ENCODE measurements around the gene ZNF688. TPM values are rescaled to one million over a fixed set of nuclear protein-coding genes. Genes with fewer than 3 reads are reported as not detected.

Gene ZNF688
- total and polyA plus RNA-seq, 4 donors, result 3.4 to 8.9 (median 4.8) TPM

DNA sequence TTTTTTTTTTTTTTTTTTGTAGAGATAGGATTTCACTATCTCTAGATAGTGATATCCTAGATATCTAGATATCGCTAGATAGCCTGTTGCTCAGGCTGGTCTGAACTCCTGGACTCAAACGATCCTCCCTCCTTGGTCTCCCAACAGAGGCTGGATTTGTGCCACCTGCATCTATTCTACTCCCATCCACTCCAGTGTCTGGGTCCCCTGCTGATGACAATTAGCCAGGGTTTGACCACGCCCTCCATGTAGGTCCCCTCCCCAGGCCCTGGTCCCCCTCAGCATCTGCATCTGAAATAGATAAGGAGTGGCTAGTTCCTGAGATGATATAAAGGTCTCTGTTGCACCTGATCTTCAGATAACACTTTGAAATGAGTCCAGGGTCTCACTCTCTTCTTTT, 2.2 kb downstream of the ZNF688 start:
- no peak overlapping the region for H3K9ac ChIP-seq (ENCODE audit: low read depth in 1 of 2, low read length in 2 of 2)
- WGBS, result 98% methylated on average over 3 of the region's 3 CpGs
- H3K4me3 ChIP-seq (ENCODE audit: low read depth in 1 of 3, low read length in 3 of 3), result no peak overlapping the region
- peaks cover 0 to 1% (median 0%) of the 10 kb centered on the region in 4 donors for H3K36me3 ChIP-seq (ENCODE audit: control insufficient read depth in 4 of 4, insufficient read depth in 3 of 4, low read depth in 1 of 4, low read length in 3 of 4)
- DNase-seq (ENCODE audit: low spot score), result no peak
- no peak overlapping the region for H3K27ac ChIP-seq (ENCODE audit: low read depth in 1 of 2, low read length in 2 of 2)
- TF ChIP-seq JUND (IDR thresholded peaks at IDR 0.05) (no peak), YY1 (IDR thresholded peaks at IDR 0.05) (no peak), FOXA2 (IDR thresholded peaks at IDR 0.05) (no peak), RXRA (IDR thresholded peaks at IDR 0.05) (no peak), GABPA (IDR thresholded peaks at IDR 0.05 in 1 of 2, conservative IDR thresholded peaks at IDR 0.05 in 1 of 2) (no peak), HNF4G (IDR thresholded peaks at IDR 0.05) (no peak), EGR1 (IDR thresholded peaks at IDR 0.05; ENCODE audit: low read depth in 2 of 2) (no peak)
- TF ChIP-seq, protein P1, sequence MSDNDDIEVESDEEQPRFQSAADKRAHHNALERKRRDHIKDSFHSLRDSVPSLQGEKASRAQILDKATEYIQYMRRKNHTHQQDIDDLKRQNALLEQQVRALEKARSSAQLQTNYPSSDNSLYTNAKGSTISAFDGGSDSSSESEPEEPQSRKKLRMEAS (IDR thresholded peaks at IDR 0.05), result no peak
- TF ChIP-seq, protein P2, sequence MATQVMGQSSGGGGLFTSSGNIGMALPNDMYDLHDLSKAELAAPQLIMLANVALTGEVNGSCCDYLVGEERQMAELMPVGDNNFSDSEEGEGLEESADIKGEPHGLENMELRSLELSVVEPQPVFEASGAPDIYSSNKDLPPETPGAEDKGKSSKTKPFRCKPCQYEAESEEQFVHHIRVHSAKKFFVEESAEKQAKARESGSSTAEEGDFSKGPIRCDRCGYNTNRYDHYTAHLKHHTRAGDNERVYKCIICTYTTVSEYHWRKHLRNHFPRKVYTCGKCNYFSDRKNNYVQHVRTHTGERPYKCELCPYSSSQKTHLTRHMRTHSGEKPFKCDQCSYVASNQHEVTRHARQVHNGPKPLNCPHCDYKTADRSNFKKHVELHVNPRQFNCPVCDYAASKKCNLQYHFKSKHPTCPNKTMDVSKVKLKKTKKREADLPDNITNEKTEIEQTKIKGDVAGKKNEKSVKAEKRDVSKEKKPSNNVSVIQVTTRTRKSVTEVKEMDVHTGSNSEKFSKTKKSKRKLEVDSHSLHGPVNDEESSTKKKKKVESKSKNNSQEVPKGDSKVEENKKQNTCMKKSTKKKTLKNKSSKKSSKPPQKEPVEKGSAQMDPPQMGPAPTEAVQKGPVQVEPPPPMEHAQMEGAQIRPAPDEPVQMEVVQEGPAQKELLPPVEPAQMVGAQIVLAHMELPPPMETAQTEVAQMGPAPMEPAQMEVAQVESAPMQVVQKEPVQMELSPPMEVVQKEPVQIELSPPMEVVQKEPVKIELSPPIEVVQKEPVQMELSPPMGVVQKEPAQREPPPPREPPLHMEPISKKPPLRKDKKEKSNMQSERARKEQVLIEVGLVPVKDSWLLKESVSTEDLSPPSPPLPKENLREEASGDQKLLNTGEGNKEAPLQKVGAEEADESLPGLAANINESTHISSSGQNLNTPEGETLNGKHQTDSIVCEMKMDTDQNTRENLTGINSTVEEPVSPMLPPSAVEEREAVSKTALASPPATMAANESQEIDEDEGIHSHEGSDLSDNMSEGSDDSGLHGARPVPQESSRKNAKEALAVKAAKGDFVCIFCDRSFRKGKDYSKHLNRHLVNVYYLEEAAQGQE (IDR thresholded peaks at IDR 0.05), result no peak
- TF ChIP-seq, protein P3, sequence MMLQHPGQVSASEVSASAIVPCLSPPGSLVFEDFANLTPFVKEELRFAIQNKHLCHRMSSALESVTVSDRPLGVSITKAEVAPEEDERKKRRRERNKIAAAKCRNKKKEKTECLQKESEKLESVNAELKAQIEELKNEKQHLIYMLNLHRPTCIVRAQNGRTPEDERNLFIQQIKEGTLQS (IDR thresholded peaks at IDR 0.05), result no peak
- H3K4me1 ChIP-seq (ENCODE audit: control insufficient read depth in 4 of 4, insufficient read depth in 4 of 4, low read length in 3 of 4), result peaks cover 3 to 20% (median 13%) of the 10 kb centered on the region in 4 donors
- H3K9me3 ChIP-seq (ENCODE audit: control insufficient read depth in 4 of 4, low read length in 3 of 4), result no peaks in the 10 kb centered on the region
- no peaks in the 10 kb centered on the region for H3K27me3 ChIP-seq (ENCODE audit: control insufficient read depth in 4 of 4, insufficient read depth in 4 of 4, low read length in 3 of 4)

DNA sequence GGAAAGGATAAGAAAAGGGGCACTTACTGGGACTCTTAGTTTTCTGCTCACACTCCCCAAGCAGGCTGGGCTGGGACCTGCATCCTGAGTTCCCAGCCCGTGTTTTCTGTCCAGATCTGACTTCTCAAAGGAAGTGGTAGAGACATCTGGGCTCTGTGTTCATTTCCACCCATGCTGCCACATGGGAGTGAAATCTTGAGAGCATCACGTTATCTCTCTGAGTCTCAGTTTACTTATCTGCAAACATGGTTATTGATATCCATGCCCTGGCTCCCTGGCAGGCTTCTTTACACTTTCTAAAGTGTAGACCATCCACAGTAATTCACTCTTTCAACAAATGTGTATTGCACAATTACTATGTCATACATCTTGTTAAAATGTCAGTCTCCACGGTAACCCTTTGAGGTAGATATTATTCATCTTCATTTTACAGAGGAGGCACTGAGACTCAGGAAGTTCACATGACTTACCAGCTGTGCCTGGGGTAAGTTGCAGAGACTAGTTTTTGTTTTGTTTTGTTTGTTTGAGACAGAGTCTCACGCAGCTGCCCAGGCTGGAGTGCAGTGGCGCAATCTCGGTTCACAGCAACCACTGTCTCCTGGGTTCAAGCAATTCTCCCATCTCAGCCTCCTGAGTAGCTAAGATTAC, 3.4 kb downstream of the ZNF688 start:
- H3K9me3 ChIP-seq (ENCODE audit: control insufficient read depth in 4 of 4, low read length in 3 of 4), result no peaks in the 10 kb centered on the region
- 62% methylated on average over 6 of the region's 6 CpGs for WGBS
- TF ChIP-seq, protein P1 (IDR thresholded peaks at IDR 0.05), result no peak
- H3K36me3 ChIP-seq (ENCODE audit: control insufficient read depth in 4 of 4, insufficient read depth in 3 of 4, low read depth in 1 of 4, low read length in 3 of 4), result peaks cover 0 to 1% (median 0%) of the 10 kb centered on the region in 4 donors
- H3K4me3 ChIP-seq (ENCODE audit: low read depth in 1 of 3, low read length in 3 of 3), result no peak overlapping the region
- H3K27me3 ChIP-seq (ENCODE audit: control insufficient read depth in 4 of 4, insufficient read depth in 4 of 4, low read length in 3 of 4), result no peaks in the 10 kb centered on the region
- peaks cover 3 to 20% (median 13%) of the 10 kb centered on the region in 4 donors for H3K4me1 ChIP-seq (ENCODE audit: control insufficient read depth in 4 of 4, insufficient read depth in 4 of 4, low read length in 3 of 4)
- DNase-seq (ENCODE audit: low spot score), result no peak
- no peak overlapping the region for H3K27ac ChIP-seq (ENCODE audit: low read depth in 1 of 2, low read length in 2 of 2)
- no peak overlapping the region for H3K9ac ChIP-seq (ENCODE audit: low read depth in 1 of 2, low read length in 2 of 2)

DNA sequence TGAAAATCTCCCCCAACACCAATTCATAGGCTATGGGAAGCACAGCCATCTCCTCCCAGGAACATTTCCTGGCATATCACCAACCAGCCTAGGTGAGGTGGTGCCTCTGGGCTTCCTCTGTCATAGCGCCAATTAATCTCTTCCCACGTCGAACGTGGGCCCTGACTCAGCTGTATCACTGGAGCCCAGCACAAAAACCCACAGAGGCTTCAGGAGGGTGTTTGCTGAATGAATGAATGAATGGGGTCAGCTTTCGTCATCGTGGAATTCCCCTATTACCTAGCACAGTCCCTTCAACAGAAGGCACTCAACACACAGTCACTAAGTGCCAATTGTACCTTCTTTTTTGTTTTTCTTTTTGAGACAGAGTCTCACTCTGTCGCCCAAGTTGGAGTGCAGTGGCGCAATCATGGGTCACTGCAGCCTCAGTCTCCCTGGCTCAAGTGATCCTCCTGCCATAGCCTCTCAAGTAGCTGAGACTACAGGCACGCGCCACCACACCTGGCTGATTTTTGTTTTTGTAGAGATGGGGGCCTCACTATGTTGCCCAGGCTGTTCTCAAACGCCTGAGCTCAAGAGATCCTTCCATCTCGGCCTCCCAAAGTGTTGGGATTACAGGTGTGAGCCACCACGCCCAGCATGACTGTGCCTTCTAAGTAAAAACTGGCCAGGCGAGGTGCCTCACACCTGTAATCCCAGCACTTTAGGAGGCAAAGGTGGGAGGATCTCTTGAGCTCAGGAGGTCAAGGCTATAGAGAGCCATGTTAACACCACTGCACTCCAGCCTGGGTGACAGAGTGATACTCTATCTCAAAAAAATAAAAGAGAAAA, 4.1 kb downstream of the ZNF688 start:
- Histone ChIP-seq H3K36me3 (ENCODE audit: control insufficient read depth in 4 of 4, insufficient read depth in 3 of 4, low read depth in 1 of 4, low read length in 3 of 4) (peaks cover 0 to 1% (median 0%) of the 10 kb centered on the region in 4 donors), H3K4me3 (ENCODE audit: low read depth in 1 of 3, low read length in 3 of 3) (no peak overlapping the region), H3K27ac (ENCODE audit: low read depth in 1 of 2, low read length in 2 of 2) (no peak overlapping the region), H3K27me3 (ENCODE audit: control insufficient read depth in 4 of 4, insufficient read depth in 4 of 4, low read length in 3 of 4) (no peaks in the 10 kb centered on the region), H3K4me1 (ENCODE audit: control insufficient read depth in 4 of 4, insufficient read depth in 4 of 4, low read length in 3 of 4) (peaks cover 3 to 17% (median 10%) of the 10 kb centered on the region in 4 donors), H3K9me3 (ENCODE audit: control insufficient read depth in 4 of 4, low read length in 3 of 4) (no peaks in the 10 kb centered on the region), H3K9ac (ENCODE audit: low read depth in 1 of 2, low read length in 2 of 2) (no peak overlapping the region)
- no peak for DNase-seq (ENCODE audit: low spot score)
- 73% methylated on average over 14 of the region's 14 CpGs for WGBS
- TF ChIP-seq, protein P2 (IDR thresholded peaks at IDR 0.05), result no peak
- TF ChIP-seq SP1 (IDR thresholded peaks at IDR 0.05) (no peak), FOXA1 (IDR thresholded peaks at IDR 0.05) (no peak), JUND (IDR thresholded peaks at IDR 0.05) (no peak), EGR1 (IDR thresholded peaks at IDR 0.05; ENCODE audit: low read depth in 2 of 2) (no peak), HNF4G (IDR thresholded peaks at IDR 0.05) (no peak), RAD21 (IDR thresholded peaks at IDR 0.05) (no peak), RXRA (IDR thresholded peaks at IDR 0.05) (no peak), YY1 (IDR thresholded peaks at IDR 0.05) (no peak)
- TF ChIP-seq, protein P1 (IDR thresholded peaks at IDR 0.05), result no peak
- TF ChIP-seq, protein P4, sequence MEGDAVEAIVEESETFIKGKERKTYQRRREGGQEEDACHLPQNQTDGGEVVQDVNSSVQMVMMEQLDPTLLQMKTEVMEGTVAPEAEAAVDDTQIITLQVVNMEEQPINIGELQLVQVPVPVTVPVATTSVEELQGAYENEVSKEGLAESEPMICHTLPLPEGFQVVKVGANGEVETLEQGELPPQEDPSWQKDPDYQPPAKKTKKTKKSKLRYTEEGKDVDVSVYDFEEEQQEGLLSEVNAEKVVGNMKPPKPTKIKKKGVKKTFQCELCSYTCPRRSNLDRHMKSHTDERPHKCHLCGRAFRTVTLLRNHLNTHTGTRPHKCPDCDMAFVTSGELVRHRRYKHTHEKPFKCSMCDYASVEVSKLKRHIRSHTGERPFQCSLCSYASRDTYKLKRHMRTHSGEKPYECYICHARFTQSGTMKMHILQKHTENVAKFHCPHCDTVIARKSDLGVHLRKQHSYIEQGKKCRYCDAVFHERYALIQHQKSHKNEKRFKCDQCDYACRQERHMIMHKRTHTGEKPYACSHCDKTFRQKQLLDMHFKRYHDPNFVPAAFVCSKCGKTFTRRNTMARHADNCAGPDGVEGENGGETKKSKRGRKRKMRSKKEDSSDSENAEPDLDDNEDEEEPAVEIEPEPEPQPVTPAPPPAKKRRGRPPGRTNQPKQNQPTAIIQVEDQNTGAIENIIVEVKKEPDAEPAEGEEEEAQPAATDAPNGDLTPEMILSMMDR (IDR thresholded peaks at IDR 0.05; ENCODE audit: low read depth, low read length, missing input control), result no peak

Measured in liver (tissue), 9 donors.